NB4 (cell line): ENCODE data around the gene SIK2.

ENCODE experiments used
- MYC ChIP-seq: IDR thresholded peaks from 2 replicates; pipeline ENCODE4 v1.6.1; 2011; ENCODE audit warnings: low read depth, low read length
- POLR2A ChIP-seq: IDR thresholded peaks from 2 replicates; pipeline ENCODE4 v1.6.1; 2011; ENCODE audit warnings: mild to moderate bottlenecking; ENCODE audit not compliant: insufficient read length; ENCODE audit errors: extremely low read depth
- TF ChIP-seq, protein P1 (sequence below): IDR thresholded peaks from one replicate; pipeline ENCODE4 v1.5.1; 2012; ENCODE audit warnings: low read depth, low read length
- TF ChIP-seq, protein P2 (sequence below): IDR thresholded peaks from 2 replicates; pipeline ENCODE4 v1.6.1; 2011; ENCODE audit warnings: low read depth, low read length

DNA sequence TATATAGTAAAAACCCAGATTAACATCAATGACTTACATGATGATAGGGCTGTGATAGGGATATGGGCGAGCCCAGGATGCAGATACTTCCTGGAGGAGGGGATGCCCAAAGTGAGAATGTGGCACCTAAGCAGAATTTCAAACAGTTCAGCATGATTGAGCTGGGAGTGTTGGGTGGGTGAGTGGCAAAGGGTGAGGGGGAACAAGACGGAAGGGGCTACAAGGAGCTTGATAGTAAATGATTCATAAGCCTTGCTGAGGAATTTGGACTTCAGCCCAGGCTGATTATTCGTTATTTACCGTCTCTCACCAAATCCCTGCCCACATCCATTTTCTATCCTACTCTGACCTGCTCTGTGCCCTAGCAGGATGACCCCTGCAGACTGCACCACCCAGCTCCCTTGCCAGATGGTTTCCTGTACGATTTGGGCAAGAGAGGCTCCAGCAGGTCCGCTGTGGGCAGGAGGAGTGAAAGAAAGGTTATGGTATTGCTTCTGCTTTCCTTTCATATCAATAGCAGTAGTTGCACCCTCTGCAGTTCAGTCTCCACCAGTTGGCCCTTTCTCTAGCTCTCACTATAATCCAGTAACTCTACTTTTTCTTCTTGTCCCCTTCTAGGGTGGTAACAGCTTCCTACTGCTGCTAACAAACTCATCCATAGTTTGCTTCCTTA lies 30.3 kb upstream of the SIK2 start:
- TF ChIP-seq, protein P1, sequence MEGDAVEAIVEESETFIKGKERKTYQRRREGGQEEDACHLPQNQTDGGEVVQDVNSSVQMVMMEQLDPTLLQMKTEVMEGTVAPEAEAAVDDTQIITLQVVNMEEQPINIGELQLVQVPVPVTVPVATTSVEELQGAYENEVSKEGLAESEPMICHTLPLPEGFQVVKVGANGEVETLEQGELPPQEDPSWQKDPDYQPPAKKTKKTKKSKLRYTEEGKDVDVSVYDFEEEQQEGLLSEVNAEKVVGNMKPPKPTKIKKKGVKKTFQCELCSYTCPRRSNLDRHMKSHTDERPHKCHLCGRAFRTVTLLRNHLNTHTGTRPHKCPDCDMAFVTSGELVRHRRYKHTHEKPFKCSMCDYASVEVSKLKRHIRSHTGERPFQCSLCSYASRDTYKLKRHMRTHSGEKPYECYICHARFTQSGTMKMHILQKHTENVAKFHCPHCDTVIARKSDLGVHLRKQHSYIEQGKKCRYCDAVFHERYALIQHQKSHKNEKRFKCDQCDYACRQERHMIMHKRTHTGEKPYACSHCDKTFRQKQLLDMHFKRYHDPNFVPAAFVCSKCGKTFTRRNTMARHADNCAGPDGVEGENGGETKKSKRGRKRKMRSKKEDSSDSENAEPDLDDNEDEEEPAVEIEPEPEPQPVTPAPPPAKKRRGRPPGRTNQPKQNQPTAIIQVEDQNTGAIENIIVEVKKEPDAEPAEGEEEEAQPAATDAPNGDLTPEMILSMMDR, result no peak
- TF ChIP-seq POLR2A (no peak), MYC (no peak)
- TF ChIP-seq, protein P2, sequence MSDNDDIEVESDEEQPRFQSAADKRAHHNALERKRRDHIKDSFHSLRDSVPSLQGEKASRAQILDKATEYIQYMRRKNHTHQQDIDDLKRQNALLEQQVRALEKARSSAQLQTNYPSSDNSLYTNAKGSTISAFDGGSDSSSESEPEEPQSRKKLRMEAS, result no peak
